GM11168 (cell line): ENCODE measurements around the gene LMOD3.

ENCODE experiments used
- in situ Hi-C: fragments of 300-500 bp; cut with MboI; formaldehyde crosslinking; loops from one replicate; pipeline ENCODE4 v1.12.0; 2022; ENCODE audit warnings: low sequenced_read_pairs; ENCODE audit not compliant: unreplicated experiment

LMOD3 gene

DNA sequence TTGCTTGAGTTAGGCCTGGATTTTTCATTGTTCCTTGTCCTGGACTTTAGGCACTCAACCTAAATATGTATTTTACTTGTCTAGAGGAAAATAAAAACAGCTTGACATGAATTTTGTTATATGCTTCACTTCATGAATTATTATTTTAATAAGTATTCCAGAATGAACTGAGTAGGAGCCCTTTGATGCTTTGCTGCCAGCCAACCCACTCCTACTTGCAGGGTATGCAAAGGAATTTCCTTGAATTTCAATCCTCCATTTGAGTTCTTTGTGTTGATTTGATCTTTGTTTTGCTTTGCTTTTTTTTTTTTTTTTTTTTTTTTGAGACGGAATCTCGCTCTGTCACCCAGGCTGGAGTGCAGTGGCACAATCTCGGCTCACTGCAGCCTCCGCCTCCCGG lies 26.1 kb downstream of the LMOD3 start:
- in situ Hi-C loops: no loop called here

- in situ Hi-C loops: no loop called here
Measured at GRCh38 chr3:69095636-69096035, 26.8 kb downstream of the LMOD3 start.

DNA sequence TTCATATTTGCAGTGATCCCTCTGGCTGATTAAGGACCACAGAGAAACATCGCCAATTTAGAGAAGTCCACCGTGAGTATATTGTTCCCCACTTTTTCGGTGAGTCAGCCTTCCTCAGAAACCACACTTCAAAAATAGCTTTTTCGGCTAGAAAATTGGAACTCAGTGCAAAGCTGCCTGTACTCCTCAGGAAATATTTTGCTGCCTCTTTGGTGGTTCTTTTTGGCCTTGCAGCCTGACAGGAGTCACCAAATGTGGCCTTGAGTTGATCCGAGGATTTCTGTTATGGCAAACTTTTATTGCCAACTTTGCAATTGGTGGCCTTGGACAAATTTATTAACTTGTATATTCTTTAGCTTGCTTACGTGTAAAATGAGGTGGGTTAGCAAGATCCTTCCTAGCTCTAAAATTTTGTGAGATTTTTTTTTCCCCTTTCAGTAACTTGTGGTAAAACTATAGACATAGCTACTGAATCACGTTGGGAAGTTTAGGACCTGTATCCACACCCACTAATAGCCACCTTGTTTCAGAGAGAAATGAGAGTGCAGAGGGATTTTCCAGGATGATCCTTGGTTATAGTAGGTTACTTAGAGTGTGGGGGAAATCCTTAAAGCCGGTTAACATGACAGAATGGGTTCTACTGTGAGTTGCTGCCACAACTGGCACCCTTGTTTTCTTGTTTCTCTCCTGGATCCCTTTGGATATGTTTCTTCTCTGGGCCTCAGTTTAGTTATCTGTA lies 27.8 kb downstream of the LMOD3 start:
- in situ Hi-C loops: no loop called here

- in situ Hi-C loops: no loop called here
Measured at GRCh38 chr3:69092030-69092516, 30.3 kb downstream of the LMOD3 start.

DNA sequence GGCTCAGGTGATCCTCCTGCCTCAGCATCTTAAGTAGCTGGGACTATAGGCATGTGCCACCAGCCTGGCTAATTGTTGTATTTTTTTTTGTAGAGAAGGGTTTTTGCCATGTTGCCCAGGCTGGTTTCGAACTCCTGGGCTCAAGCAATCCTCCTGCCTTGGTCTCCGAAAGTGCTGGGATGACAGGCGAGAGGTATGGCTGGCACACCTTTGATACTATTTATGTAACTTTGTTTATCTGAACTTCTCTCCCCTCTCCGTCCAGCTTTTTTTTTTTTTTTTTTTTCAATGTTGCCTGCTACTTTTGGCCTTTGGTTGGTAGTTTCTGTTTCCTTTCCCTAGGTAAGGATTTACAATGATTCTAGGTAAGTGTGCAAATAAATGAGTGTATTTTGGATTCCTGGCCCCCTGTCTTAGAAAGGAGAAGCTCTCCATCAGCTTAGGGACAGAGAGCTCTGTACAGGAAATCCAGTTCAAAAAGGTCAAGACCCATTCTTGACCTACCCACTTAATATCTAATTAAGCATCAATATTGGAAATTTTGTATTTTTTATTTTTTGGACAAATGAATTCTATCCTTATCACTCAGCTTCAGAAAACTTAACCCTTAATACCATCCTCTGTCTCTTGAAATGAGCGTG lies 30.9 kb downstream of the LMOD3 start:
- in situ Hi-C loops: no loop called here

DNA sequence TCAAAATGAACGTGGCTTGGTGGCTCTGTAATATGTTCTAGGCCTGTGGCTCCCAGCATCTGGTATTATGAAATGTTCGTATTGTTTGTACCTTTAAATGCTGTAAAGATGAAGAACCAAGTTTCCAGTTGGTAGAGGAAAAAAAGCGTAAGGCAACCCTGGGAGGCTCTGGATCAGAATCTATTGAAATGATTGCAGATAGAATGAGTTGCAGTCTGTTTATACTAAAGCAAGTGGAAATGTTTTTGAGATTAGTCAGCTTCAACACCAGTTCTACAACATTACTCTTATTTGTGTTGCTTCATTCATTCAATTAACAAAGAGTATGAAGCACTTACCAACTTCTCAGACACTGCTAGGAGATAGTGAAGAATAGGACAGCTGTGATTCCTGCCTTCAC lies 32.4 kb downstream of the LMOD3 start:
- in situ Hi-C loops: no loop called here

DNA sequence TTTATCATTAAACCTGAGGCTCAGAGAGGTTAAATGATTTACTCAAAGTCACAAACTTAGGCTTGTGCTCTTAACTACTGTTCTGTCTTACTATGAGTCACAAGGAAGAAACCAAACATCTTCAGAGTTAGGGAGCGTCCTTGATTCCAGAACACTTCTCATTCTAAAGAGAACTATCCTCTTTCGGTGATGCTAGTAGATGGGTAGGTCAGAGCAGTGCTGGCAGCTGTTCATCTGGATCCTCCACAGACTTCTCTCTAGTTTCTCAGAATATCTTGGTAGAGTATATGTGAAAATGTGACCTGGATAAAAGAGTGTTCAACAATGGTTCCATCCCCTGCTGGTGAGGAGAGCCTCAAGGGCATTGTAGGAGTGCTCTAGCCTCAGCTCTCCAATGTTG lies 34.3 kb downstream of the LMOD3 start:
- in situ Hi-C loops: no loop called here

DNA sequence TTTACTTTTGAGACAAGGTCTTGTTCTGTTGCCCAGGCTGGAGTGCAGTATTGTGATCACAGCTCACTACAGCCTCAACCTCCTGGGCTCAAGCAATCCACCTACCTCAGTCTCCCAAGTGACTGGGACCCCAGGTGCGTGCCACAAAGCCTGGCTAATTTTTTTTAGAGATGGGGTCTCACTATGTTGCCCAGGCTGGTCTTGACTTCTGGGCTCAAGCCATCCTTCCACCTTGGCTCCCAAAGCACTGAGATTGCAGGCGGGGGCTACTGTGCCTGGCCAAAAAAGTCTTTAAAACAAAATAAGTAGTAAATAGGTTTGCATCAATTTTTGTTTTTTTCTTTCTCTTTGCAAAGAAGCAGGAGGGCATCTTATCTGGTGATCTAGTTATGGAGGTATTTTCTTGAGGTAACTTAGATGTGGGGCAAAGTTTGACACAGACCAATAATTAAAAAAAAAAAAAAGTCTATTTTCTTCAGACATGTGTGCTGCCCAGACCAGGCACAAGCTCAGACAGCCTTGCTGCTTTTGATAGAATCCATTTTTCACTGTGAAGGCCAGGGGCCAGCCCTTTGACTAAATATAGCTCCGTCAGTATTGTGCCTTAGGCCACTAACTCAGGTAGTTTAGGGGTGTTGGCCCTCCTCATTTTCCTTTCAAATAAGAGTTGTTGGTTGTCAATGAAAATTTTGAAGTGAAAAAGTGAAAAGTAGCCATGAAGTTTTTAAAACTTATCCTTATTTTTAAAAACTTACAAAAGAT lies 35.2 kb downstream of the LMOD3 start:
- in situ Hi-C loops: no loop called here

DNA sequence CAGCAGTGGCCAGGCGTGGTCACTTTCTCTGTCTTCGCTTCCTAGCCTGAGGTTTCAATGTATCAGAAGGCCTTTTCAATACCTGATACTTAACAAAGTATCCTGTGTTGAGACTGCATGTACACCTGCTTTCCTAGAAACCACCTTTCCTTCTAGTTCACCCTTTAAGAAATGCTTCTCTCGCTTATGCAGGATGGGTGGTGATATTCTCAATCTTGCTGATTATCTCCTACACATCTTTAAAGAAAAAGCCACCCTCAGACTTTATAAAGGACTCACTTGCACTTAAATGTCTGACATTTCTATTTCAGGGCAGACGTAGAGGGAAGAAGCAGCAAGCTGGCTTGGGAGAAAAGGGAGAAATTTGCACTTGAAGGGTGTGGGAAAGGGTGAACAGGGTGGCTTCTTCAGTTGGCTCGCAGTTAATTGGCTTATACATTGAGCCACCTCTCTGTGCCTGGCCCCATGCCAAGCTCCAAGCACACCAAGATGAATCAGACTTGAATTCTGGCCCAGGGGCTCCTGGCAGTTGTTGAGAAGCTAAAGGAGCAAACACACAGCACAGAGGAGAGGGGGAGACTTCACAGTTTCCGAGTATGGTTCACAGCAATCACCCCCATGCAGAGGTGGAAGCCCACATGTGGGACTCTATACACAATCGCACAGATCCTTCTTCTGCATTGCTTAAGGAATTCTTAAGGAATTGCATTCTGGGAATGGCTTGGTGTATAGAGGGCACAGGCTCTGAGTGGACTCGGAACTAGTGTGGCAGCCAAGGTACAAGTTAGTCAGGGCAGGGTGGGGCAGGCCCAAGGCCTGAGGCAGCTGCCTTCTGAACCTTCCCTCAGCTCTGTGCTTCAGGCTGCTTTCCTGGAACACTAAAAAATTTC lies 36.3 kb downstream of the LMOD3 start:
- in situ Hi-C loops: no loop called here

GRCh38 chr3:69085168-69085832 lies 37.1 kb downstream of the LMOD3 start:
- in situ Hi-C loops: no loop called here

GRCh38 chr3:69084326-69085167 lies 37.8 kb downstream of the LMOD3 start, which contains the start of gene ARL6IP5:
TSS of gene ARL6IP5 (plus strand) at chr3:69084937. CDS start at chr3:69085048, 111 bp downstream.
- in situ Hi-C loops: no loop called here

- in situ Hi-C loops: no loop called here
Measured at GRCh38 chr3:69082805-69083204, 39.6 kb downstream of the LMOD3 start.

DNA sequence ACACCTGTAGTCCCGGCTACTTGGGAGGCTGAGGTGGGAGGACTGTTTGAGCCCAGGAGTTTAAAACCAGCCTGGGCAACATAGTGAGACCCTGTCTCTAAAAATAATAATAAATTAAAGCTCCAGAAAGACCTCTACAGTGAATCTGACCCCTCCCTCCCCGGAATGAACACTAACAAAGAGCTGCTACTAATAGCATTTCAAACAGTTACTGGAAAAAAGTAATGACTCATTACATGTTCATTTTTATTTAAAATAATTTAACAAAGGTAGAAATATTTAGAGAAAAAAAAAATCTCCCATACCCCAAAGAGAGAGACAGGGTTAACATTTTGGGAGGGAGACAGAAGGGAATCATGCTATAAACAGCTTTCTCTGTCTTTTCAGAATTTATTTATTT lies 40.0 kb downstream of the LMOD3 start:
- in situ Hi-C loops: no loop called here

DNA sequence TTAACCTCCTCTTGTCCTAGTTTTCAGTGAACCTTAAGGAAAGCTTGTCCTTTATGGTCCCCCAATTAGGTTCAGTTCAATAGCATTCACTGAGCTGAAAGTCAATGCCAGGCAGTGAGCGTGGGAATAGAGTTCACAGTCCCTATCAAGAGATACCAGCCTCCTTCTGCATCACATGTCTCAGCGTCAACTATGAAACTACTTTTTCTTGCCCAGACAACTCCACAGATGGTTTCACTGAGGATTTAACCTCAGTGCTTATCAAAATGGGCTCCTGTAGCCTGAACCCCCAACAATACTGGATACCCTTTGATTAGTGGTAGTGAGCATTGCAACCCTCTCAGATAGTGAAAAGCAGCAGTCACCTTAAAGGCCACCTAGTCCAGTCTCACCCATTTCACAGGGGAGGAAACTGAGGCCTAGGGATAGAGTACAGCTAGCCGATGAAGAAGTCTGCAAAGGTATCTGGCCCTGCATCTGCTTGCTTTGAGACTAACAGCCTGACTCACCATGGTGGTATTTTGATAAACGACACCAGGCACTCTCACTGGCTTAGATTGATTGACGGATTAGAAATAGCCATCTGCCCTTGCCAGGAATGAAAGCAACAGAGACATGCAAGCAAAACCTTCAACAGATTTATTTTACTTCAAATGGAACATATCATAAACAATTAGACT lies 40.7 kb downstream of the LMOD3 start:
- in situ Hi-C loops: no loop called here

DNA sequence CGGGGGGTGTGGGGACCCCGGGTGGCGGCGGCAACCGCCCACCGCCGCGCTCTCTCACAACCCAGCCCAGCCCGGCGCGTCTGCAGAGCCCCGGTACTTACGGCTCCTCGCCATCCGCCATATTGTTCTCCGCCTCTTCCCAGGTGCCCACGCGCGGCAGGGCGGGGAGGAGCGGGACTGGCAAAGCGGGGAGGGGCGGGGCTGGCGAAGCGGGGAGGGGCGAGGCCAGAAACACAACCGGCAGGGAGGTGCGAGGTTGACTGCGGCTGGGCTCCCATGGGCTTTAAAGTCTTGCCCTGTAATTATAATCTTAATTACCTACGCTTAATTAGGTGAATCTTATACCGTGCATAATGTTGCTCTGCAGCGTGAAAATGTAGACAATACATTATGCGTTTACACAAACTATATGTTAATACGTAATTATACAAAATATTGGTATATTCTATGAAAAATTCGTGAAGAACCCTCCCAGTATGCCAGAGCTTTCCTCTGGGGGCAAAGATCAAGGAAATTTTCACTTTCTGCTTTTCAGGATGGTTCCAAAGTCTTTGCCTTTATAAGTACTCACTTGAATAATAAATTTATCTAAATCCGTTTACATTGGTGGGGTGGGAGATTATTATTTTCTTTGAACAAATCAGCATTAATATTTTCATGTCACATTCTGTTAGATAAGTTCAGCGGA lies 42.0 kb downstream of the LMOD3 start, which contains the start of gene UBA3:
Gene UBA3, minus strand, starts transcription at position 133 of the 688 bp plus-strand sequence. Its CDS starts 12 bp downstream, at position 121.
- in situ Hi-C loops: no loop called here

GRCh38 chr3:69079269-69080159 lies 42.9 kb downstream of the LMOD3 start:
- in situ Hi-C loops: no loop called here
